NCI-H2107 treated with DMSO at 0.1 percent for 48 hours (cell line): ENCODE measurements around the gene AGMAT.
A peak's percentile ranks its signal among the peaks of the same experiment; 100 is the strongest.
"Not testable (repeated sequence)": the region's sequence is repeated elsewhere in the genome, so short reads cannot be mapped to it uniquely, and the experiment has no call there.

Source experiments
- DNase-seq: peaks from one replicate; lab custom pipeline; 2025; ENCODE audit not compliant: unreplicated experiment; lab: John Stamatoyannopoulos, UW

The AGMAT gene

DNA sequence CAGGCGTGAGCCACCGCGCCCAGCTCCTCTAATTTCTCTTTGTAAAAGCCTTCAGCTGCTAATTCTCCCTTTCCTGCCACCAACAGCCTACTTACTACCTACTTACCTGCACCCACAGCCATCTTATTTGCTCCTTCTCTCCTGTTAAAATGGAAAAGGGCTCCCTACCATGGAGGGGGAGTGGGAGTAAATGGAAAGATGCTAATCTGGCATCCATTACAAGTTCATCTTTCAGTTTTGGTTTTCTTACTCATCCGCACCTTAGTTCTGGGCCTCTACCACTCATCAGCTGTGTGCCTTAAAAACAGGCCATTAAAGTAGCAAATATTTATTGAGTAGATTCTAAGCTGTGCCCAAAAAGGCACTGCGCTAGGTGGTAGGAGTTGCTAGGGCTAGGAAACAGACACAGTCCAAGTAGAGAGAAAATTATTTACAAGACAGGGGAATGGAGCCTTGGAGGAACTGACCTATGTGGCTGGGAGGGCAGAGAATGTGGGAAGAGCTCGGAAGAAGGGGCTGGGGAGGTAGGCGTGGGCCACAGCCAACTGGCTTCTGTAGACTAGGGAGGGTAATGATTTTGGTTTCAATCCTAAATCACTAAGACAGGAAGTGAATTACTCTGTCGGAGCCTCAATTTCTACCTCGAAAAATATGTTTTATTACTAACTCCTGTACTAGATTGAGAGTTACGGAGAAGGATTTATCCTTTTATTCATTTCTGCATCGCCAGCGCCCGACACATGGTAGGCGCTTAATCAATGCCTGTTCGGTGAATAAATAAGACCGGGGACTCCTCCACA lies 31.7 kb upstream of the AGMAT start:
- DNase-seq: no peak

DNA sequence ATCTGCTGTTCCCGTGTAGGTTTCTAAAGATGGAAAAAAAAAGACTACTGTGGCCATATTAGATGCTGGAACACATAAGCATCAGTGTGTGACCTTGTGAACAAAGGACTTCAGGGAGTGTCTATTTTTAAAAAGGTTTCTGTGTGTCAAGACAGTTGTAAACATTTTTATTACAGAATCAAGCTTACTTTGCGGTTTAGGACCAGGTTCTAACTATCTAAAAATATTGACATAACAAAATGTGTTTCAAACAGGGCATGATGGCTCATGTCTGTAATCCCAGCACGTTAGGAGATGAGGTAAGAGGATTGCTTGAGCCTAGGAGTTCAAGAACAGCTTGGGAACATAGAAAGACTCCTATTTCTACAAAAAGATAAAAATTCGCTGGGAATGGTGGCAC lies 25.3 kb upstream of the AGMAT start:
- DNase-seq: peak; percentile 55

DNA sequence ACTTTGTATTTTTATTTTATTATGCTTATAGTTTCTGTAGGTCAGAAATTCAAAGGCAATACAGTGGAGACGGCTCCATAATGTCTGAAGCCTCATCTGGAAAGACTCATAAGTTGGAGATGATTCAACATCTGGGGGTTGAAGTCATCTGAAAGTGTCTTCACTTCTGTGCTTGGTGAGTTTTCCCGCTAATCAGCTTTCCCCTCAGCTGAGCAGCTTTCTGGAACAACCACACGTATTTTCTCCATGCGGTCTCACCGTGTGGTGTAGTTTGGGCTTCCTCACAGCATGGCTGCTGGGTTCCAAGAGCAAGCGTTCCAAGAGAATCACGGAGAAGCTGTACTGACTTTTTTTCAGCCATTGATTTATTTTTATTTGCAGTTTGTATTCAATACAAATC lies 24.8 kb upstream of the AGMAT start:
- no peak for DNase-seq

DNA sequence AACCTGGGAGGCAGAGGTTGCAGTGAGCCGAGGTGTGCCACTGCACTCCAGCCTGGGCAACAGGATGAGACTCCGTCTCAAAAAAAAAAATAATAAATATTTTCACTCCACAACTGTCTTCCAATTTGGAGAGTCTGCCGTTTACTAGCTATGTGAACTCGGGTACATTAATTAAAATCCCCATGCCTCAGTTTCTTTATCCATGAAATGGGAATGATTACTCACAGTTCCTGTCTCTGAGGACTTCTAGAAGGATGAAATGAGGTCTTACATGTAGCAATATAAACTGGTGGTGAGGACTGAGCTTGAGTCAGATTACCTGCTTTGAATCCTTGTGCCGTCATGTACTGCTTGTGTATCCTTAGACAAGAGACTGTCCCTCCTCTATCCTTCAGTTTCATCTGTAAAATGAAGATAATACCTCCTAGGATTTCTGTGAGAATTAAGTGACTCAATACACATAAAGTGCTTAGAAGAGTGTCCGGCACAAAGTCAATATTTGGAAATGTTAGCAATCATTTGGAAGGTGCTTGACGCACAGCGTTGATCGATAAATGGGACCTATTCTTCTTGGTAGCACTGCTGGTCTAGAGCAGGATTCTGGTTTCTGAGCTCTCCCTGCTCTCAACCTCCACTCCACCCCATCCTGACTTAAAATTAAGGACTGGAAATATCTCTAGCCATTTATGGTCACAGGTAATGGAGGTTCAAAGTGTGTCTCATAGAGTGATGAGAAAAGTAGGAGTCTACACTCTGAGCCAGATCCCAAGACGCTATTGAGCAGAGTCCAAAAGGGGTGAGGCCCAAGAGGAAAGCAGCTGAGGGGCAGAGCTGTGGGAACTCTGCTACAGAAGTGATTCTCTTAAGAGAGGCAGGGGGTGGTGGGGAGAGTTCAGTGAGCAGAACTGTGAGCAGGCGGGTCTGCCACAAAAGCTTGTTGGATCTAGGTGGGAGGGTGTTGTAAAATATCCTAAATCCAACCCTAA lies 20.8 kb upstream of the AGMAT start:
- DNase-seq: no peak

DNA sequence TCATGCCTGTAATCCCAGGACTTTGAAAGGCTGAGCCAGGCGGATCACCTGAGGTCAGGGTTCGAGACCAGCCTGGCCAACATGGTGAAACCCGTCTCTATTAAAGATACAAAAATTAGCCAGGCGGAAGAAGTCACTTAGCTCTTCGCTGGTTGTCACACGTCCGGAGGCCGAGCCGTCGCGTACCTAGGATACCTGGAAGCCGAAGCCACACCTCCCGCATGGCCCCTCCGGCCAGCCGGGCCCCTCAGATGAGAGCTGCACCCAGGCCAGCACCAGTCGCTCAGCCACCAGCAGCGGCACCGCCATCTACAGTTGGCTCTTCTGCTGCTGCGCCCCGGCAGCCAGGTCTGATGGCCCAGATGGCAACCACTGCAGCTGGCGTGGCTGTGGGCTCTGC lies 19.5 kb upstream of the AGMAT start:
- not testable (repeated sequence) for DNase-seq

DNA sequence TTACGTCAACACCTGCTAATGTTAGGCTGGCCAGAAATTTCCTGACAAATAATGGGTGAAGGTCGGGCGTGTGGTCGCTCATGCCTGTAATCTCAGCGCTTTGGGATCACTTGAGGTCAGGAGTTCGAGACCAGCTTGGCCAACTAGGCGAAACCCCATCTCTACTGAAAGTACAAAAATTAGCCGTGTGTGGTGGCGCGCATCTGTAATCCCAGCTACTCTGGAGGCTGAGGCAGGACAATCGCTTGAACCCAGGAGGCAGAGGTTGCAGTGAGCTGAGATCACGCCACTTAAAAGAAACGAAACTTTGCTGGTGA lies 19.1 kb upstream of the AGMAT start:
- DNase-seq: not testable (repeated sequence)

DNA sequence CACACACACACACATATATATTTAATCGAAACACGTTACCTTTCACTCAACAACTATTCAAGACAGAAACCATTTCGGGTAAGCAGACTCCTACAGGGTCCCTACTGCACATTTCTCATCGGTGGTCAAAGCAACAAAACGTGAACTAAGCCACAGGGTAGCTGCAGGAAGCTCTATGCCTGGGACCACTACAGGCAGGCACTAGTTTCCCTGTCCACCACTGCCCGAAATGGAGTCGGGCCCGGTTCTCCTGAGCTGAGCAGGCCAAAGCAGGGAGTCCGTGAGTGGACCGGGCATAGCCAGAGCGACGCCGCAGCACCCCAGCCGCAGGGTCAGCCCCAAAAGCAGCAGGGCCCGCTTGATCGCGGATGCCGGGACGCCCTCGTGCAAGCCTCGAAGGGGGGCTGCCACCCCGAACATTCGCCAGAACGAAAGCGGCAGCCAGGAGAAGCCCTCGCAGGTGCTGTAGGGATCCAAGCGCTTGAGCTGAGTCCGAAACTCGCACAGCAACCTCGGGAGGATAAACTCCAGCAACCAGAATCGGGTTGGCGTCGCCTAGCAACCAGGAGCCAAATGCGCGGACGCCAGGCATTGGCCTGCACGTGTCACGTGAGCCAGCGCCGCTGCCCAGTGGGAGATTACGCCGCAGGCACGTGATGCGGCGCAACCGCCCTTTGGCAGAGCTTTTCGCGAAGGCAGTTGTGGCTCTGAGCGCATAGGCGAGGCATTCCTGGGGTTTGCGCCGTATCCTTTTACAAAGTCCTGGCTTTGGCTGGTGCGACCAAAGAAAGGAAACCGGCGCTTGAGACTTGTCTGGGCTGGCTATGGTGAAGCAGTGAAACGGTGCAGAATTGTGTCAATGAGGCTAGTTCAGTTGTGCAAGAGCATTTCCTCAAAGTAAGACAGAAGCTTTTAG lies 18.5 kb upstream of the AGMAT start:
- DNase-seq: peak; percentile 81

DNA sequence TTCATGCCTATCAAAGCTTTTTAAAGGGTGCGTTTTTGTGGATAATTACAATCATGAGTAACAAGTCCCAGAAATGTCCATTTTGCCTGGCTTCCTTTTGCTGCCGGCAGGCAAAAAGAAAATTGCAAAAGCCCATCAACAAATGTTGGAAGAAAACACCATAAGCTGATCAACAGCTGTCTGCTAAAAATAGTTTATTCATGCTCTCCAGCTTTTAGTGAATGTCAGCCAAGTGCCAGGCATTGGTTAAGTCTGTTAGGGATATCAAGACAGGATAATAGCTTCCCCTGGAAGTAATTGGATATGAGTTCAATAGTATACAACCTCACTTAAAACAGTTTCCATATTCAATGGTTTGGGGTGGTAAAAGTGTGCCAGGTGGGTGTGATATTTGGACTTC lies 13.6 kb upstream of the AGMAT start:
- DNase-seq: no peak

DNA sequence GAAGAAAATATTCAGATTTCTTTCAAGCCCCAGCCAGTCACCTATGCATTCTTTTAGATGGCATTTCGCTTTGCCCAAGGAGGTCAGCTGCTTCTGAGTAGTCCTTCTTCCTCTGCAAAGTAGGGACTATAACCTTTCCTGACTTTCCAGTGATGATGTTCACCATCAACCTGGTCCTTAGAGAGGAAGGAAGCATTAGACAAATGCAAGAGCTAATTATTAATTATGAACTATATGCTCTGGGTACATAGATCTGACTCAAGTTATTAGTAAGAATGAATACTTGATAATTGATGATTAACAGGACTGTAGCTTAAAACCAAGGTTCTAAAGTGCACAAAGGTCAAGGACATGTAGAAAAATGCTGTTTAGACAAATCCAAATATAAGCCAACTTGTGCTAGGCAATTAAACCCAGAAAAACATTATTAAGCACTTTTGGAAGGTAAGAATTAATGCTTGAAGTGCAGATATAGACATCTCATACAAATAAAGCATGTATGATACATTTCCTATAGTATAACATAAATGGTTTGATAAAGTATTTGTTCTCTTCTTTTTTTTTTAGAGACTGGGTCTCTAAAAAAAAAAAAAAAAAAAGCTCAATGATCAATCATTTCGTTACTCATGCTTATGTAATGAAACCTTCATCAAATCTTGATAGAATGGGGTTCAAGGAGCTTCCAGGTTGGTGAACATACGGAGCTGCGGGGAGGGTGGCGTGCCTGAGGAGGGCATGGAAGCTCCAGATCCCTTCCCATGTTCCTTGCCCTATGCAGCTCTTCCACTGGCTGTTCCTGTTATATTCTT lies 11.2 kb upstream of the AGMAT start:
- DNase-seq: no peak

DNA sequence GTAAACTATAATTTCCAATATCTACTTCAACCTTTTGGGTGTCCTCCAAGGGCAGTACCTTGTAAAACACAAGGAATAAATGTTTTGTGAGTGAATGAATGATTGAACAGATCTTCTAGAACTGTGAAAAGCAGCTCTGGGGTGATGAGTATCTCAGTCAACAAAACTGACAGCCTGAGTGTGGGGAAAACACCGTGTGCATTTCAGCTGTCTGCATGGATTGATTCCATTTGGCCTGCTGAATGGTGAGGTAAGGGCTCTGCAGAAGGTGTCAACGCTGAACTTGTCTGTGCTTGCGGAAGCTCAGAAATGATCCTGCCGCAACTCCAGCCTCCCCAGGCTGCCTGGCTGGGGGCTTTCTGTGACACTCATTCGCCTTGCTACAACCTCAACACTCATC lies 7.4 kb upstream of the AGMAT start:
- no peak for DNase-seq

DNA sequence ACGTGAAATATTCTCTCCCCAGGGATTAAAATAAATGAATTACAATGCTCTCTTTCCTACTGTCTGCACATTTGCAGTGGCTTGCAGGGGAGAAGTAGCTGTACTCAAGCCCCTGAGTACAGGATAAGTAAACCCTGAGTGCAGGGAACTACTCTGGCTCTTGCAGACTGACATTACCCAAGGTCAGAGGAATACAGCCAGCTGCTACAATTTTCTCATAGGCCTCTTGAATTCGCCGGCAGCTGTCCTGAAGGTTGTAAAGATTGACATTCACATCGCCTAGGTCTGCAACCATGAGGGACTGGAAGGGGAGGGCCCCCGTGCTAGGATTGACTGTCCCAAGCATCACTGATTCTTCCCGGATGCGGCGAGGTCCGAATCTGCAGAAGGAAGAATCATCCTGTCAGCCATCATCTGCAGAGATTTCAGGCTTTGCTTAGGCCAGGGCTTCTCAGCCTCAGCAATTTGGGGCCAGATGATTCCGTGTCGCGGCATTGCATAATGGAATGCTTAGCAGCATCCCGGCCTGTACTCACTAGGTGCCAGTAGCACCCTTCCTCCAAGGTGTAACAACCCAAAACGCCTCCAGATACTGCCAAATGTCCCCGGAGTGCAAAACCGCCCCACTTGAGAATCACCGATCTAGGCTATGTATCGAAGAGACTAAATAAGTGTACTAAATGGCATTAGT lies 1.7 kb downstream of the AGMAT start:
- DNase-seq: no peak

DNA sequence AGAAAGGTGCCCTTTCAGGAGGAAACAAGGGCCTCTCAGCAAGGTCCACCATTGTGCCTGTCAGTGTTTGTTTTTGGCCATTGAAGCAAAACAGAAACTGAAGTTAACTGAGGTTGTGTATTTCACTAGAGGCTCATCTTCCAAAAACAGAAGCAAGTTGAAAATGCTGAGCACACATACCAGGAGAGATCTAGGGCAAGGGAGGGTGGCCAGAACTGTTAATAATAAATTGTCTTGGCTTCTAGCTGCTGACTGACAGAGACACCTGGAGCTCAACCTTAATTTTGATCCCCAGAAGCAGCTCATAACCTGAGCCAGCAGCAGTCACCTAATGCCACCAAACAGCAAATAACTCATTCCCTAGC lies 5.2 kb downstream of the AGMAT start:
- no peak for DNase-seq

DNA sequence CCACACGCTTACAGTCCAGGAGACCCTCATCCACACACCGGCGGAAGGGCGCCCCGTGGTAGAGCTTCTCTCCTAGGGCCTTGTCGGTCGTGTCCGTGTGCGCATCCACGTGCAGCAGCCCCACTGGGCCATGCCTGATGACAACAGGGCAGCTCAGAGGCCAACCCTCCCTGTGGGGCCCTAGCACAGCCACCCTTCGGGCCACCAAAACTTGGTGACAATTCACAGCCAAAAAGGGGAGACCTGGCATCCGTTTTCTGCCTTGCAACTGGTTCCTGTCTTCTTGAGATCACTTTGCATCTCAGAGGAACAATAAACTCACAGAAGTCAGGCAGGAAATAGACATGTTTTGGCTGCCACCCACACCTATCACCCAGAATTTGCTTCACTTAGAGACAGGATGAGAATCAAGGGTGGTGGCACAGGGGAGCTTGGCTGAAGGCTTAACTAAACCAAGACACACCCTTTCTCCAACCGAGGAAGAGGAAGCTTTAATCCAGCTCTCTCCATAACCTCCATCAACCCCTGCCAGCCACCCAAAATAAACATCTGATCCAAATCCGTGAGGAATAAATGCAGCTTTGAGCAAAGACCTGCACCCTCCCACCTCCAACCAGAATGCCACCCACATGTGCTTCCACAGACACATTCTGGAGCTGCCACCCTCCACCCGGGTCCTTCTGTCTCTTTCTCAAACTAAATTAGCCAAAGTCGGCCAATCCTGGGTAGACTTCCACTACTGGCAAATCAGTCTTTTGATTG lies 5.7 kb downstream of the AGMAT start:
- no peak for DNase-seq

DNA sequence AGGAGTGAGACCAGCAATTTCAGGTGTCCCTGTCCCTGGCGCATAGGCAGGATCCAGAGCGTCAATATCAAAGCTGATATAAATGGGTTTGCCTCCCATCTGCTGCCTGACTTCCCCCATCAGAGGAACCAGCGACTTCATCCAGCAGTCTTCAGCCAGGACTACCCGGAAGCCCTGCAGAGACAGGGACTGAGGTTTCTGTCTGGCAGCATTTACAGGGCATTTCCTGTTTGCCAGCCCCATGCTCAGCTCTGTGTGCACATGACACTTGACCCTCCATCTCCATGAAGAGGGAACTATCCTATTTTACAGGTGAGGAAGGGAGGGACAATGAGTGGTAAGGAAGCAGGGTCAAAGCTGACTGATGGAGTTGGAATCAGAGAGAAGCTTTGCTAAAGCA lies 7.2 kb downstream of the AGMAT start:
- no peak for DNase-seq

DNA sequence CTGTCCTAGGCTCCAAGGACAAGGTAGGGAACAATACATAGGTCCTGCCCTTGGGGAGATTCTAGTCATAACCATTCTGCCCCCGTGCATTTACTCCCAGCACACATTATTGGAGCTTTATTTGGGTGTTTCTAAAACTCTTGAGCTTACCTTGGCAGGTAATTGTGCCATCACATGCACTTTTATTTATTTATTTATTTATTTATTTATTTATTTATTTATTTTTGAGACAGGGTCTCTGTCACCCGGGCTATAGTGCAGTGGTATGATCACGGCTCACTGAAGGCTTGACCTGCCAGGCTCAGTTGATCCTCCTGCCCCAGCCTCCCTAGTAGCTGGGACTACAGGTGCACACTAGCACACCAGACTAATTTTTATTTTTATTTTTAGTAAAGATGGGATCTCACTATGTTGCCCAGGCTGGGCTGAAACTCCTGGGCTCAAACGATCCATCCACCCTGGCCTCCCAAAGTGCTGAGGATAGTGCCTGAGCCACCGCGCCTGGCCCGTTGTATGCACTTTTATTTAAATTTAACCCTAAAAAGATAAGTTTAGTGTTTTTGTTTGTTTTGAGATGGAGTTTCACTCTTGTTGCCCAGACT lies 9.2 kb downstream of the AGMAT start:
- DNase-seq: no peak

DNA sequence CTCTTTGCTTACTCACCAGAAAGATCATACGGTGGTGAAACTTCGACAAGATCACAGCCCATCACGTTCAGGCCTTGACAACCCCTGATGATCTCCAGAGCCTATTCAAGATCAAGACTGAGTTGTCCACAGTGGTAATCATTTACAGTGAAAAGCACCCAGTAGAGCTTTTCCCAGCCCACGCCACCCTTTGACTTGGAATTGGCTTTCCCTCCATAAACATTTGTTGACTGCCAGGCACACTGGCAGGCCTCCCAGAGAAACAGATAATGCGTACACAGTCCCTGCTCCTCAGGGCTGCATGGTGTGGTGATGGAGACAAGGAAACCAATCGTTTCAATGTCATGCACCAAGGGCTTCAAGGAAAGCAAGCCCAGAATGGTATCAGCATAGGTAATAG lies 10.1 kb downstream of the AGMAT start:
- no peak for DNase-seq

DNA sequence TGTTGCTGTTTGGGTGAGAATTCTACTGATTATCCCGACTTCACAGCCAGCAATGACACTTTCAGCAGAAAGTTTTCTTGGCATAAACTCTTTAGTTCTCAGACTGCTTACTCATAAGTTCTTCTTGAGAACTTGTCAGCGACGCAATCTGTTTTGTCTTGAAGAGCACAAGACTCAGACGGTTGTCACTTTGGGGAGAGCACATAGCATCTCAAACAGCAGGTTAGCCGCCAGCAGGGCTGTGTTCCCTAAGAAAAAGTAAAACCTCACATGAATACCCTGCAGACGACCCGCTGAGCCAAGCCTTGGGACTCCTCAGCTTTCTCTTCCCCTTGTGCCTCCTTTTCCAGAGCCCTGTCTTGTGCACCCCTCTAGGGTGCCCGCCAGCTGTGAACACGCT lies 11.4 kb downstream of the AGMAT start:
- no peak for DNase-seq

DNA sequence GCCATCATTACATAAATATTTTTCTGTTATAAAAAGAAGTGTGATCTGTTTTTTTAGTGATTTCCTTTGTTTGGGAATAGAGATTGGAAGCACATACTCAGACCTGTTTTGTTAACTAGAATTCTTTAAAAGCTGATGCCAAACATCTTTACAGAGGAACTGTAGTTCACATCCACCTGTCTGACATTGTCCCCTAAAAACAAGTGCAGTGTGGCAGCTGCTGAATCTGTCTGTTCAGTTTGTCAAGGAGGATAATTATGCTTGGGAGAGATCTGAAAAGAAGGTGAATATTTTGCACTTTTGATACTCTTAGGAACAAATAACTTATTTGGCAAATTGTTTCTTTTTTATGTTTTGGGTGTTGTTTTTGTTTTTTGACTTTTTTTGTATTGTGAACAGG lies 13.6 kb downstream of the AGMAT start:
- DNase-seq: no peak

DNA sequence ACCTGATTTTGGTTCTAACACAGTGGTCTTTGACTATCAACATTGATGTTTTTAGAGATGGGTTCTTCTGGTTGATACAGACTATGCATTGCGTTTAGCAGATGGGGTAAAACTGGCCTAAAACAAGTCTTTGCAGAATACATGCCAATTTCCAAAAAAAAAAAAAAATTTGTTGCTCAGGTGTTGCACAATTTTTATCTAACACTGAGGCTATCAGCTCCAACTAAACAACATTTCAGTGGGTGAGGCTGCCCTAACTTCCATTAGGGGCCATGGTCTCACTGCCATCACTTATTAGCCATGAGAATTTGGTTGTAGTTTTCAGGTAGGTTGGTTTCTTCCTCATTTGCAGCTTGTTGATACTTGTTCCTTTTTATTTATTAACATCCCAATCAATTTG lies 14.0 kb downstream of the AGMAT start:
- no peak for DNase-seq
